Measurements from ENCODE around the gene TBL3. TPM values are rescaled to one million over a fixed set of nuclear protein-coding genes. Genes with fewer than 3 reads are reported as not detected.
"Not testable (repeated sequence)": the region's sequence is repeated elsewhere in the genome, so short reads cannot be mapped to it uniquely, and the experiment has no call there.

TBL3 gene
- total RNA-seq, 1 donor from 2014 or later: 30.8 TPM

DNA sequence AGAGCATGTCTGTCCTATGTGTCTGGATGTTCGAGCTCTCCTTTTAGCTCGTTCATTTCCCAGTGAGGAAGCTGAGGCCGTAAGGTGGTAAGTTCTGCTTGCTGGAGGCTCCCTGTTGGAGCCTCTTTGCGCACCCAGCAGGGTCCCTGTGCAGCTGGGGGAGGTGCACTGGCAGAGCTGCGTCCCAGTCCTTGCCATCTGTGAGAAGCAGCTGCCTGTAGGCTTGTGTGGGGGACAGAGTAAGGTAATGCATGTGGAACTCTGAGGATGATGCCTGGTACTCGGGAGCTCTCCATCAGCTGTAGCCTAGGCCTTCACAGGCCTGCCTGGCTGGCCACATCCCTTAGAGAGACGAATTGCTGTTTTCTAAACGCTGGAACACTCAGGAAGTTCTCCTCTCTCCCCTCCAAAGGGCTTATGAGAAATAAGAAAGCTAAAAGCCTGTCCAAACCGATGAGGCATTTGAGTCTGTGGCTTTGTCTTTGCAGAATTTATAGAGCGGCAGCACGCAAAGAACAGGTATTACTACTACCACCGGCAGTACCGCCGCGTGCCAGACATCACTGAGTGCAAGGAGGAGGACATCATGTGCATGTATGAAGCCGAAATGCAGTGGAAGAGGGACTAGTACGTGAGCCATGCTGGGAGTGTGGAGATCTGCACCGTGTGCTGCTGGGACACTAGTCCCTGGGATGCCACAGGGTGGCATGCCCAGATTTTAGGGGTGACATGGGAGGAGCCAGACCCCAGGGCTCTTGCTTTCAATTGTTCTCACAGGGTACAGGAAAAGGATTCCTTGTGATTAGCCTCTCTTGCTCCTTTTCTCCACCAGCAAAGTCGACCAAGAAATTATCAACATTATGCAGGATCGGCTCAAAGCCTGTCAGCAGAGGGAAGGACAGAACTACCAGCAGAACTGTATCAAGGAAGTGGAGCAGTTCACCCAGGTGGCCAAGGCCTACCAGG is 10.9 kb upstream of the TBL3 start:
- TF ChIP-seq, protein P1, sequence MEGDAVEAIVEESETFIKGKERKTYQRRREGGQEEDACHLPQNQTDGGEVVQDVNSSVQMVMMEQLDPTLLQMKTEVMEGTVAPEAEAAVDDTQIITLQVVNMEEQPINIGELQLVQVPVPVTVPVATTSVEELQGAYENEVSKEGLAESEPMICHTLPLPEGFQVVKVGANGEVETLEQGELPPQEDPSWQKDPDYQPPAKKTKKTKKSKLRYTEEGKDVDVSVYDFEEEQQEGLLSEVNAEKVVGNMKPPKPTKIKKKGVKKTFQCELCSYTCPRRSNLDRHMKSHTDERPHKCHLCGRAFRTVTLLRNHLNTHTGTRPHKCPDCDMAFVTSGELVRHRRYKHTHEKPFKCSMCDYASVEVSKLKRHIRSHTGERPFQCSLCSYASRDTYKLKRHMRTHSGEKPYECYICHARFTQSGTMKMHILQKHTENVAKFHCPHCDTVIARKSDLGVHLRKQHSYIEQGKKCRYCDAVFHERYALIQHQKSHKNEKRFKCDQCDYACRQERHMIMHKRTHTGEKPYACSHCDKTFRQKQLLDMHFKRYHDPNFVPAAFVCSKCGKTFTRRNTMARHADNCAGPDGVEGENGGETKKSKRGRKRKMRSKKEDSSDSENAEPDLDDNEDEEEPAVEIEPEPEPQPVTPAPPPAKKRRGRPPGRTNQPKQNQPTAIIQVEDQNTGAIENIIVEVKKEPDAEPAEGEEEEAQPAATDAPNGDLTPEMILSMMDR (IDR thresholded peaks at IDR 0.05; ENCODE audit: unreplicated experiment): no peak
- Mint-ChIP-seq H3K4me3 (ENCODE audit: low read depth) (peak overlapping the region; percentile 88), H3K36me3 (ENCODE audit: insufficient read depth) (peaks cover 16% of the 10 kb centered on the region), H3K9me3 (ENCODE audit: low read depth) (no peaks in the 10 kb centered on the region), H3K4me1 (ENCODE audit: low read depth) (peaks cover 30% of the 10 kb centered on the region), H3K27ac (peak overlapping the region; percentile 59), H3K27me3 (peaks cover 3% of the 10 kb centered on the region)
- DNase-seq (ENCODE audit: low spot score, unreplicated experiment): no peak

GRCh38 chr16:1961651-1962067 is 10.2 kb upstream of the TBL3 start:
- Mint-ChIP-seq H3K4me3 (ENCODE audit: low read depth) (peak overlapping the region; percentile 14), H3K4me1 (ENCODE audit: low read depth) (peaks cover 30% of the 10 kb centered on the region), H3K27ac (no peak overlapping the region), H3K27me3 (peaks cover 3% of the 10 kb centered on the region), H3K36me3 (ENCODE audit: insufficient read depth) (peaks cover 16% of the 10 kb centered on the region), H3K9me3 (ENCODE audit: low read depth) (no peaks in the 10 kb centered on the region)
- DNase-seq (ENCODE audit: low spot score, unreplicated experiment): no peak
- TF ChIP-seq, protein P1 (IDR thresholded peaks at IDR 0.05; ENCODE audit: unreplicated experiment): no peak

- DNase-seq (ENCODE audit: low spot score, unreplicated experiment); H3K27me3 Mint-ChIP-seq; H3K9me3 Mint-ChIP-seq (ENCODE audit: low read depth): not testable (repeated sequence)
- Mint-ChIP-seq H3K36me3 (ENCODE audit: insufficient read depth) (peaks cover 16% of the 10 kb centered on the region), H3K4me1 (ENCODE audit: low read depth) (peaks cover 30% of the 10 kb centered on the region), H3K27ac (peak overlapping the region; percentile 86), H3K4me3 (ENCODE audit: low read depth) (peak overlapping the region; percentile 88)
Measured at GRCh38 chr16:1962161-1963153, 9.4 kb upstream of the TBL3 start.

GRCh38 chr16:1963806-1964505 is 7.9 kb upstream of the TBL3 start:
- peaks cover 16% of the 10 kb centered on the region for H3K36me3 Mint-ChIP-seq (ENCODE audit: insufficient read depth)
- H3K27ac Mint-ChIP-seq: peak overlapping the region; percentile 77
- H3K9me3 Mint-ChIP-seq (ENCODE audit: low read depth): no peaks in the 10 kb centered on the region
- DNase-seq (ENCODE audit: low spot score, unreplicated experiment): no peak
- H3K4me3 Mint-ChIP-seq (ENCODE audit: low read depth): peak overlapping the region; percentile 88
- H3K4me1 Mint-ChIP-seq (ENCODE audit: low read depth): peaks cover 30% of the 10 kb centered on the region
- TF ChIP-seq, protein P1 (IDR thresholded peaks at IDR 0.05; ENCODE audit: unreplicated experiment): peak; percentile 22
- H3K27me3 Mint-ChIP-seq: no peaks in the 10 kb centered on the region

DNA sequence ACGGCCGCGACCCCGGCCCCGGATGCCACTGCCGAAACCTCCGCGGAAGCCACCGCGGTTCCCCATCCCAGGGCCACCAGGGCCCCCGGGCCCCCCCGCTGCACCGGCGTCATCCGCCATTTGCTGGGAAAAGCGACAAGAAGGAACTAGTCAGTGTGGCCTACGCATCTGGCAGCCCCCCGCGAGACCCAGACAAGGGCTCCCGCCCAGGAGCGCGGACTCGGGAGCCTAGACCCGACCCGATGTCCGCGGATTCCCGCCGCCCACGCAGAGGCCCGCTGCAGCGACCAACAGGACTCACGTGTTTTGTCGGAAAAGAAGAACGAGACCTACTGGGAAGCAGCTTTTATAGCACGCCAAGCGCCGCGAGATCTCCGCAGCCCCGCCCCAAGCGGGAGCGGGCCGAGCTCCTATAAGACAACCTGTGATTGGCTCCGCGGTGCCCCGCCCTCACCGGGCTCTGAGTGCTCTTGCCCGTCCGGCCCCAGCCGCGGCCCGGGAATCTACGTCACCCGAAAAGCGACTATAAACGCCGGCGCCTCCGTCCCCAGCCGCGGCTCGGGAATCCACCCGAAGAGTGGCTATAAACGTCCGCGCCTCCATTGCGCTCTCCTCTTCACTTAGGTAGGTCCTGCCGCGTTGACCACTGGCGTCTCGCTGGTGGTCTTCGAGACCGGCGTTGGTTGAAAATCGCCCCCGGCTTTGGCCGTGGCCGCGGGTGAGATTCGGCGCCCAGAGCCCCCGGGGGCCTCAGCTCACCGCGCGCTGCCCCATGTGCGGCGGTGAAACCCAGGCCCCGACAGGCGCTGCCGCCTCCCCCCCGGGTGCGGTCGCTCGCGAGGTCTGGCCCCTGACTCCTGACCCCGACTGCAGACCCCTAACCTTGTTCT is 7.1 kb upstream of the TBL3 start, which contains the start of gene RPS2:
RPS2 (minus strand) TSS at position 321 of the 890 bp plus-strand sequence; CDS start at position 120, 201 bp downstream.
- Mint-ChIP-seq H3K4me3 (ENCODE audit: low read depth) (peak within 1 kb of the TSS; percentile 88), H3K36me3 (ENCODE audit: insufficient read depth) (peaks cover 16% of the 10 kb centered on the region), H3K4me1 (ENCODE audit: low read depth) (peaks cover 30% of the 10 kb centered on the region)

More for the DNA sequence above, 7.1 kb upstream of the TBL3 start, which contains the start of gene RPS2:
- peak within 1 kb of the TSS; percentile 97 for H3K27ac Mint-ChIP-seq
- no peaks in the 10 kb centered on the region for H3K27me3 Mint-ChIP-seq
- DNase-seq (ENCODE audit: low spot score, unreplicated experiment): peak; percentile 99
- no peaks in the 10 kb centered on the region for H3K9me3 Mint-ChIP-seq (ENCODE audit: low read depth)
- TF ChIP-seq, protein P1 (IDR thresholded peaks at IDR 0.05; ENCODE audit: unreplicated experiment): no peak

Measured in progenitor cell of endocrine pancreas (in vitro differentiated cells).